Activated CD8-positive, alpha-beta T cell treated with anti-CD3 and anti-CD28 coated beads for 36 hours (primary cell): ENCODE data around the gene RASGRP2. TPM values are rescaled to one million over a fixed set of nuclear protein-coding genes. Genes with fewer than 3 reads are reported as not detected.
"Not testable (repeated sequence)": the region's sequence is repeated elsewhere in the genome, so short reads cannot be mapped to it uniquely, and the experiment has no call there.

Source experiments
- ATAC-seq: fragments of 200-7000 bp; cut with Tn5 transposase; one replicate; pipeline ENCODE4 v1.10.0; 2021; ENCODE audit warnings: mild to moderate bottlenecking, moderate library complexity
- CTCF ChIA-PET: fragments of 350-600 bp; sonication (Branson Sonifier 250); formaldehyde crosslinking; loops from one replicate; lab custom pipeline; 2021; ENCODE audit warnings: antibody characterized with exemption; lab: Charles Lee
- POLR2A ChIA-PET: fragments of 350-600 bp; sonication (Branson Sonifier 250); formaldehyde crosslinking; loops from one replicate; lab custom pipeline; 2021; ENCODE audit warnings: antibody characterized with exemption; lab: Charles Lee
- DNase-seq: peaks from one replicate; pipeline ENCODE4 v3.0.0-alpha.2; 2020
- H3K27ac Mint-ChIP-seq: one replicate; pipeline ENCODE4 v1.8.0; 2021; ENCODE audit warnings: mild to moderate bottlenecking, mixed read lengths
- H3K27me3 Mint-ChIP-seq: one replicate; pipeline ENCODE4 v1.8.0; 2021; ENCODE audit warnings: mixed read lengths
- H3K36me3 Mint-ChIP-seq: one replicate; pipeline ENCODE4 v1.8.0; 2021; ENCODE audit warnings: low read depth, mixed read lengths
- H3K4me1 Mint-ChIP-seq: one replicate; pipeline ENCODE4 v1.8.0; 2021; ENCODE audit warnings: low read depth, mixed read lengths
- H3K4me3 Mint-ChIP-seq: one replicate; pipeline ENCODE4 v1.8.0; 2021; ENCODE audit warnings: mild to moderate bottlenecking, moderate library complexity, mixed read lengths
- H3K9me3 Mint-ChIP-seq: one replicate; pipeline ENCODE4 v1.8.0; 2021; ENCODE audit warnings: mixed read lengths
- CTCF ChIP-seq: fragments of 200-600 bp; IDR thresholded peaks from one replicate; pipeline ENCODE4 v1.8.0; 2022; ENCODE audit warnings: antibody characterized with exemption, mild to moderate bottlenecking
- intact Hi-C: fragments of 100-400 bp; cut with micrococcal nuclease; formaldehyde crosslinking; loops from one replicate; pipeline ENCODE4 v1.10.0; 2022
- total RNA-seq, 2 experiments: library from RNA; stranded (reverse); gene quantifications; one replicate each; pipeline ENCODE4 v1.2.3, GENCODE V29; 2021

The RASGRP2 gene
- total RNA-seq, 2 experiments from 2014 or later = 7.8 to 8.2 TPM

- no peak overlapping the region for H3K4me3 Mint-ChIP-seq
- H3K4me1 Mint-ChIP-seq = no peaks in the 10 kb centered on the region
- TF ChIP-seq CTCF = no peak
- intact Hi-C loops = no loop called here
- H3K9me3 Mint-ChIP-seq = no peaks in the 10 kb centered on the region
- H3K27me3 Mint-ChIP-seq = peaks cover 20% of the 10 kb centered on the region
- no peaks in the 10 kb centered on the region for H3K36me3 Mint-ChIP-seq
- DNase-seq (no peak), ATAC-seq (no peak)
- POLR2A ChIA-PET = interaction anchor here (1.3 to 1.4 kb wide), 2 partner anchors 12 to 16 kb away, joined by 5 to 9 read pairs; no protein-coding TSS in a partner anchor
- CTCF ChIA-PET = interaction anchor here (0.8 to 5.1 kb wide), 6 partner anchors 8 to 40 kb away, joined by 3 to 55 read pairs (median 7); no protein-coding TSS in a partner anchor
- H3K27ac Mint-ChIP-seq = no peak overlapping the region
Observed at GRCh38 chr11:64705501-64705900, 38.4 kb downstream of the RASGRP2 start.

- Mint-ChIP-seq H3K4me1 (no peaks in the 10 kb centered on the region), H3K36me3 (no peaks in the 10 kb centered on the region), H3K27me3 (peaks cover 8% of the 10 kb centered on the region), H3K4me3 (no peak overlapping the region), H3K27ac (no peak overlapping the region), H3K9me3 (no peaks in the 10 kb centered on the region)
- intact Hi-C loops = no loop called here
- ATAC-seq = no peak
- ChIA-PET CTCF (interaction anchor here (1.6 to 5.1 kb wide), 2 partner anchors 14 to 312 kb away, joined by 3 to 55 read pairs; no protein-coding TSS in a partner anchor), POLR2A (interaction anchor here (0.6 to 0.7 kb wide), 2 partner anchors 15 to 1064 kb away, joined by 3 to 4 read pairs; no protein-coding TSS in a partner anchor)
- no peak for TF ChIP-seq CTCF
- DNase-seq = no peak
Observed at GRCh38 chr11:64703048-64703447, 40.9 kb downstream of the RASGRP2 start.

- H3K27me3 Mint-ChIP-seq, H3K36me3 Mint-ChIP-seq, H3K4me1 Mint-ChIP-seq, POLR2A ChIA-PET, H3K9me3 Mint-ChIP-seq, H3K27ac Mint-ChIP-seq, H3K4me3 Mint-ChIP-seq, ATAC-seq, CTCF ChIA-PET, DNase-seq, intact Hi-C loops: not testable (repeated sequence)
Observed at GRCh38 chr11:64701956-64702355, 42.0 kb downstream of the RASGRP2 start.

GRCh38 chr11:64698427-64698826 is 45.5 kb downstream of the RASGRP2 start:
- ChIA-PET CTCF (interaction anchor here (0.9 to 5.2 kb wide), 2 partner anchors 9 to 249 kb away, joined by 3 to 31 read pairs; no protein-coding TSS in a partner anchor), POLR2A (no interaction called here)
- TF ChIP-seq CTCF = no peak
- Mint-ChIP-seq H3K27me3 (peaks cover 14% of the 10 kb centered on the region), H3K36me3 (no peaks in the 10 kb centered on the region), H3K9me3 (no peaks in the 10 kb centered on the region), H3K27ac (no peak overlapping the region), H3K4me3 (no peak overlapping the region), H3K4me1 (peaks cover 1% of the 10 kb centered on the region)
- no peak for ATAC-seq
- DNase-seq = no peak
- intact Hi-C loops = no loop called here

- CTCF ChIA-PET = interaction anchor here (0.9 to 5.2 kb wide), 2 partner anchors 9 to 249 kb away, joined by 3 to 31 read pairs; no protein-coding TSS in a partner anchor
- Mint-ChIP-seq H3K27ac (no peak overlapping the region), H3K27me3 (peaks cover 15% of the 10 kb centered on the region), H3K36me3 (no peaks in the 10 kb centered on the region), H3K4me3 (no peak overlapping the region), H3K4me1 (peaks cover 6% of the 10 kb centered on the region), H3K9me3 (no peaks in the 10 kb centered on the region)
- no peak for TF ChIP-seq CTCF
- intact Hi-C loops = no loop called here
- DNase-seq = no peak
- POLR2A ChIA-PET = interaction anchor here (0.6 kb wide), 1 partner anchor 20 kb away, joined by 4 read pairs; no protein-coding TSS in a partner anchor
- ATAC-seq = no peak
Observed at GRCh38 chr11:64697663-64698375, 46.1 kb downstream of the RASGRP2 start.
